NCI-H748 (cell line): ENCODE results near the gene NUDT4.
"Not testable (repeated sequence)": the region's sequence is repeated elsewhere in the genome, so short reads cannot be mapped to it uniquely, and the experiment has no call there.

ENCODE experiments used
- DNase-seq: peaks from one replicate; lab custom pipeline; 2025; ENCODE audit not compliant: unreplicated experiment; lab: John Stamatoyannopoulos, UW

Gene NUDT4

DNA sequence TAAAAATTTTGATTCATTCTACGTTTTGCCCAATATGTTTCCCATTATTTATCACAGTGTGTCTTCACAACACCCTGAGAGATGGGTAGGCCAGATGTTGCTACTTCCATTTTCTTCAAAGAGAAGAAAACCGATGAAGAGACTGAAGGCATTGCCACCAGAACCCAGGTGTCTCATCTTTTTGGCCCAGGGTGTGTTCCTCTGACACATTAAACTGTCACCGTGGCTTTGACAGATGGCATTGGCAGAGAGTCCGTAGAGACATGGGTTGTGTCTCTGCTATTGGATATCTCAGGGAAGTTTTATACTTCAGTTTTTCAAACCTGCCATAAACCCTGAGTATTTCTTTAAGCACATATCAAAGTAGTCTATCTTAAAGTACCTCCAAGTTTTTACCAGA, 11.3 kb upstream of the NUDT4 start:
- DNase-seq, result no peak

DNA sequence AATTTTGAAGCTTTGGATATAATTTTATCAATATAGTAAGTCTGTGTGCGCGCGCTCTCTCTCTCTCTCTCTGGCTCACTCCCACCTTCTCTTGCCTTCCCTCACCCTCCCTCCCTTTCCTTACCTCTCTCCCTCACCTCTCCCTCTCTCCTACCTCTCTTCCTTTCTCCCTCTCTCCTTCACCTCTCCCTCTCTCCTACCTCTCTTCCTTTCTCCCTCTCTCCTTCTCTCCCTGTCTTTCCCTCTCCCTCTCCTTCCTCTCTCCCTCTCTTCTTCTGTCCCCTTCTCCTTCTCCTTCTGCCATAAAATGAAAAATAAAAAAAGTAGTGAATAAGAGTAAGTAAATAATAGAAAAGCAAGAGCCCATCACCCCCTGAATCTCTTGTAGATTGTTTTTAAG, 9.0 kb upstream of the NUDT4 start:
- DNase-seq, result no peak

- no peak for DNase-seq
Observed at GRCh38 chr12:93369505-93369904, 8.2 kb upstream of the NUDT4 start.

- DNase-seq, result no peak
Observed at GRCh38 chr12:93370947-93371346, 6.8 kb upstream of the NUDT4 start.

DNA sequence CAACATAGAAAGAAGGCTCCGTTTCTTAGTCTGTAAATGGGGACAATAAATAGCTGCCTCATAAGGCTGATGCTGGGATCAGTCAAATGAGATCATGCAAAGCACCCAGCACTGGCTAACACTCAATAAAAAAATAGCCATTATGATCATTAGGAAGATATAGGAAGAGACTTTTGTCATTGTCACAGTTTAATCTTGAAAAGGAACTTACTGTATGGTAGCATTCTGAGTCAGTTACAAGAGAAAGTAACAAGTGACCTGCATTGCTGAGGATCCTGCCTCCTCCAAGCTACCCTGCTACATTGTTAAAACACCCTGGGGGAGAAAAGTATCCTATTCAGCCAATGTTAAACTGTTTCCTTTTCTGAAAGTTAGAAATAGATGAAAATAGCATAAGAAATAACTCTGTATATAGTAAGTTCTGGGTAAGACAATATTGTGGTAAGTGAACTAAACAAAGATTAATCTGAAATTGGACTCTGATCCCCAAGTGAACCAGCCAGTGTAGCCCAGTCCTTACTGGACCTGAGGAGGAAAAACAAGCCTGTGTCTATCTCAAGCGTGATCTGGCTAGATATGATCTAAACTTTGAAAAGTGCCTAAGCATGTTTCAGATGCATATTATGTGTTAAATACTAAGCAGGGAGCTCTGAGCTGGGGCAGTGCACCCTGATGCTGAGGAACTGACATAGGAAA, 3.6 kb upstream of the NUDT4 start:
- no peak for DNase-seq

DNA sequence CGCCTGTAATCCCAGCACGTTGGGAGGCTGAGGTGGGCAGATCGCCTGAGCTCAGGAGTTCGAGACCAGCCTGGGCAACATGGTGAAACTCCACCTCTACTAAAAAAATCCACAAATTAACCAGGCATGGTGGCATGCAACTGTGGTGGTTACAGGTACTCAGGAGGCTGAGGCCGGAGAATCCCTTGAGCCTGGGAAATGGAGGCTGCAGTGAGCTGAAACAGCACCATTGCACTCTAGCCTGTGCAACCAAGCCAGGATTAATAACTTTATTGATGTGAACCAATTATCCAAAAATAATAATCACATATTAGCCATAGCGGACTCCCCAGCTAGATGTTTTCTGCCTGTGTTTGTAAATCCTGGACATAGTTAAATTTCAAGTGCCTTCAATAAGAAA, 1.8 kb upstream of the NUDT4 start:
- DNase-seq, result no peak

DNA sequence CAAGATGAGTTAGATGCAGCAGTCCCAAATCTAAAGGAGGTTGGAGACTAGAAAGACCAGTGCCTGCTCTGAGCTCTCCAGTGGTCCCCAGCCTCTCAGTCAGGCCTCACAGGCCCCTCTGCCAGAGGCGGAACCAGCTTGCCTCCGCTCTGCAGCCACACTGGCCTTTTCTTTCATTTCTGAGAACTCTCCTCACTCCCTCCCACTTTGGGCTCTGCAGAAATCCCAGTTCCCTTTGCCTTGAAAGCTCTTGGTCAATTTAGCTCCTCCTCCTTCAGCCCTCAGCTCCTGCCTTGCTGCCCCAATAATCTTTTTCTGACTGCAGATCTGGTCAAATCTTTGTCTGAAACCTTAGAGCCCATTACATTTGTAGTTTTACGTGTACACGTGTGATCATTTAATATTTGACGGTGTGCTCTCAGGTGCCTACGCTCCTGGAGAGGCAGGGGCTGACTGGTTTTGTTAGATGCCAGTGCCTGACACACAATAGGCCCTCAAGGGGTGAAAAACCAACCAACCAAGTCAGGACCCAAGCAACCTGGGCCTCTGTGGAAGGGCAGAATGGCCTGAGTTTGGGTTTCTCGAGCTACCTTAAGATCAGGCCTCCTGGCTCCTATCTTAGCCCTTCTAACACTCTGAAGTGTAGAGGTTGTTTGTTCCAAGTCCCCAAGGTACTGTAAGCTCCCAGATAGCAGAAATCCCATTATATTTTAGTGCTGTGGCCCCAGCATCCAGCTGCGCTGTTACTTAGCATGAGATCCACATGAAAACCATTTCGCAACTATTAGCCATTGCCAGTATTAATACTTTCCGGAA, 1.1 kb upstream of the NUDT4 start:
- DNase-seq, result no peak

- DNase-seq, result peak; percentile 63
Observed at GRCh38 chr12:93378196-93378997, 672 bp downstream of the NUDT4 start.

- DNase-seq, result peak; percentile 57
Observed at GRCh38 chr12:93378998-93379325, 1.2 kb downstream of the NUDT4 start.

DNA sequence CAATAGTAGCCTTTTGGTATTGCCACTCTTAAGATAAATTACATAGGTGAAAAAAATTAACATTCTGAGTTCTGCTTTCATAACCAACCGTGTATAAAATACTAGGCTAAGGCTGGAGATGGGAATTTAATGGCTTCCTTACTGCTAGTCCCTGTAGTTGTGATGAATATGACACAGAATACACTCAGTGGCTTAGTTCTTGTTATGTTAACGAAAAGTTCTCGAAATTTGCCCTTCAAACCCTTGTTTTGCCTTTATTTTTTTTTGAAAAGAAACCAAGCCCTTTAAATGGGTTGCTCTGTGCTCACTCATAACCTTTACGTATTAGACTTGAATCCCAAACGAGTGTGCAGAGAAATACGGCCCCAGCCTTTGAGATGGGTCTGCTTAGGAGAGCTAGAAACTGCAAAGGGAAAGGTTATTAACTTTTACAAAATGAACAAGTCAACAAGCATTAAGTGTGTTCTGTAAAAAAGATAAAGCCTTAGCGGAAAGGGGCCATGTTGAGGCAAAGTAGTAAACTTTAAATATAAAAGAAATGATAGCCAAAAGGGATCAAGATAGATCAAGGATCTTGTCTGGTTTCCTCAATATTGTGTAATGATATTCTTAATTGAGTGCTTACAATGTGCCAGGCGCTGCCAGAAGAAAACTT, 1.7 kb downstream of the NUDT4 start:
- DNase-seq, result peak; percentile 22

DNA sequence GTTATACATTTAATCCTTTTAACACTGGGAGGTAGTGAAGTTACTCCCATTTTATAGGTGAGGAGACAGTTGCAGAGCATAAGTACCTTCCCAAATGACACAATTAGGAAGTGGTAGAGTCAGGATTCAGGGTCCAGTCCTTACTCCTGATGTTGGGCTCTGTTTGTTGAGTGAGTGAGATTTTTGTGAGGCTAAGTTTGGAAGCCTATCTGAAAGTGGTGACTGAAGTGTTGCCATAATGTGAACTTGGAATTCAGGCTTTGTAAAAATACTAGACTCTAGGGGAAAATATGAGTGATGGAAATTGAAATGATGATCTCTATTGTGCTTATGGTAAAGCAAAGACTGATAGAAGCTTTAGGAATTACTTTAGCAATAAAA, 2.2 kb downstream of the NUDT4 start:
- no peak for DNase-seq

DNA sequence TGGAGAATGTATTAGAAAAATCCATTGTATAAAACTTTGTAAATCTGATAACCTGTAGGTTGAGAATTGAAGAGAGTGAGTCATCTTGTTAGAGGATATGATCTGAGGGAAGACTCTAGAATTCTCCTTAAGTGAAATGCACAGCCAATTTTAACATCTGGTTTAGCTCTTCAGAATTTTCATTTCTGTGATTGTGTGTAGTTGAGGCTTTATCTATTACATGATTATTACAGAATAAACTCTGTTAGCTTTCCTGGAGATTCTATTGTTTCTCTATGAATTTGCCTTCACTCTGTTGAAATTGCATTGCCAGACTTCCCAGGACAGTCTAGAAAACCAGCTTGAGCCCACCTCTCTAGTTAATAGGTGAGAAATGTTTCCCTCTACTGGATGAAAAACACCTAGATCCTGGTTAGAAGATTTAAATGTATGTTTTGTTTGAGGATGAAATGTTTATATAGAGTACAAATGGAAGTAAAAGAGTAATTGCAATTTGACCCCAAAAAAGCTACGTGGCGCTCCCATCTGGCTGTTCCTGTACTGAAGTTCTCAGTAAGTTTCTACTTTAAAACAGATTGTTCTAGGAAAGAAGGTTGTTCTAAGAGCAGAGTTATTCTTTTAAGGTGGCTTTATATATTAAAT, 2.9 kb downstream of the NUDT4 start:
- peak; percentile 64 for DNase-seq

DNA sequence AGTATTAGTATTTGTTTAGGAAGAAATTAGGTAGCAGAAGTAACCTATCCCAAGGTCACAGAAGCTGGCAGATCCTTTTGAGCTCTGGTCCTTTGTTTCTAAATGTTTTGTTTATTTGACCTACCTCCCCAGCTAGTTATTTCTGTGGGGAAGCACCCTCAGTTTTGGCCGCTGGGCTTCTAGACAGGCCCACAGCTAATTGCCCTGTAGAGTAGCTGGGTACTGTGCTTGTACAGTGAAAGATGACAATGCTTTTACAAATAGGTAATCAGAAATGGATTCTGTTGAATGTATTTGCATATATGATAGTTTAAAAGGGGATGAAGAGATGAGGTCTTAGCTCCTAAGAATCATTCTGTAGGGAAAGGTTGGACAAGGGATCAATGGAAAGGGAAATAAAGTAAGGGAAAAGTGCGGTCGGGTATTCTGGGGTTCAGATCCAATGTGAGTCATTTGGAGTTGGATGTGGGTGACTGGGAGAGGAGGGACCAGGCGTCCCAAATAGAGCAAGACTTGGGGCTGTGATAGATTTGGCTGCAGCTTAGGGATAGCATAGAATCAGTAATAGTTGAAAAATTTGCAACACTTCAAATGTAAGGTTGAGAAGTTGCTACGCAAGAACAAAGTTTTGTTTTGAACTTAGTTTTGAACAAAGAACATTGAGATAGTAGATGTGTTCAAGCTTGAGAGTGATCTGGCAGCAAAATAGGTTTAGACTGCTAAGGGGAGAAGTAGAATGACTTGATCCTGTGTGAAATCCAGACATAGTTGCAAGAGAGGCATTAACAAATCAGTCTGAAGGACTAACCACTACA, 3.6 kb downstream of the NUDT4 start:
- peak; percentile 18 for DNase-seq

DNA sequence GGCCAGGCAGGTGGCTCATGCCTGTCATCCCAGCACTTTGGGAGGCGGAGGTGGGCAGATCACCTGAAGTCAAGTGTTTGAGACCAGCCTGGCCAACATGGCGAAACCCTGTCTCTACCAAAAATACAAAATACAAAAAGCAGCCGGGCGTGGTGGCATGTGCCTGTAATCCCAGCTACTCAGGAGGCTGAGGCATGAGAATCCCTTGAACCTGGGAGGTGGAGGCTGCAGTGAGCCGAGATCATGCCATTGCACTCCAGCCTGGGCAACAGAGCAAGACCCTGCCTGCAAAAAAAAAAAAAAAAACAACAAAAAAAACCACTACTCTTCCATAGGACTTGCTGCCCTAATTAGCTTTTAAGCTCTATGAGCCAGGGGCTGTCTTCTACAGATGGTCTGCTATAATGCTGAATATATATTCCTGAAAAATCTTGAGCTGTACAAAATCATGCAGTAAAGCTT, 4.3 kb downstream of the NUDT4 start:
- DNase-seq, result not testable (repeated sequence)

- no peak for DNase-seq
Observed at GRCh38 chr12:93387780-93388179, 10.1 kb downstream of the NUDT4 start.

- DNase-seq, result no peak
Observed at GRCh38 chr12:93390031-93390430, 12.3 kb downstream of the NUDT4 start.

- no peak for DNase-seq
Observed at GRCh38 chr12:93390549-93391297, 13.0 kb downstream of the NUDT4 start.

- no peak for DNase-seq
Observed at GRCh38 chr12:93393425-93393824, 15.7 kb downstream of the NUDT4 start.

DNA sequence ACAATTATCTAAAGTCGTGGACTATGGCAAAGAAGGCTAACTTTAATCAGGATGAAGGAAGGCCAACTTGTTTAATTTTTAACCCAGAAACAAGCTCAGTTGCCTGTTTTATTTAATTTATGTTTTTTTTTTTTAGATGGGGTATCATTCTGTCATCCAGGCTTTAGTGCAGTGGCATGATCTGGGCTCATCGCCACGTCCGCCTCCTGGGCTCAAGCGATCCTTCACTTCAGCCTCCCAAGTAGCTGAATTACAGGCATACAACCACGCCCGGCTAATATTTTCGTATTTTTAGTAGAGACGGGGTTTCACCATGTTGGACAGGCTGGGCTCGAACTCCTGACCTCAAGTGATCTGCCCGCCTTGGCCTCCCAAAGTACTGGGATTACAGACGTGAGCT, 19.7 kb downstream of the NUDT4 start:
- no peak for DNase-seq
